Measurements from ENCODE around the gene MIOX.

Gene MIOX

GRCh38 chr22:50473855-50474671, 12.6 kb upstream of the MIOX start:
- DNase-seq (ENCODE audit: low read depth), result no peak

- peak; percentile 77 for DNase-seq (ENCODE audit: low read depth)
Measured at GRCh38 chr22:50474710-50475651, 11.7 kb upstream of the MIOX start, which contains the start of gene SBF1. Gene SBF1, minus strand, starts transcription at chr22:50475035. Its CDS starts 195 bp downstream, at chr22:50474840.

GRCh38 chr22:50475652-50476002, 11.0 kb upstream of the MIOX start:
- DNase-seq (ENCODE audit: low read depth), result no peak

- no peak for DNase-seq (ENCODE audit: low read depth)
Measured at GRCh38 chr22:50476868-50477267, 9.8 kb upstream of the MIOX start.

- DNase-seq (ENCODE audit: low read depth), result no peak
Measured at GRCh38 chr22:50477923-50478322, 8.7 kb upstream of the MIOX start.

GRCh38 chr22:50479721-50480120, 6.9 kb upstream of the MIOX start:
- no peak for DNase-seq (ENCODE audit: low read depth)

GRCh38 chr22:50481045-50481439, 5.6 kb upstream of the MIOX start:
- DNase-seq (ENCODE audit: low read depth), result no peak

- DNase-seq (ENCODE audit: low read depth), result peak; percentile 40
Measured at GRCh38 chr22:50481440-50482106, 5.1 kb upstream of the MIOX start, which contains the start of gene ADM2. Gene ADM2, plus strand, starts transcription at chr22:50481543. Its CDS starts 305 bp downstream, at chr22:50481848.

GRCh38 chr22:50482107-50483074, 4.3 kb upstream of the MIOX start:
- DNase-seq (ENCODE audit: low read depth), result no peak

GRCh38 chr22:50483106-50483505, 3.6 kb upstream of the MIOX start:
- DNase-seq (ENCODE audit: low read depth), result no peak

GRCh38 chr22:50483556-50483955, 3.1 kb upstream of the MIOX start:
- no peak for DNase-seq (ENCODE audit: low read depth)

- no peak for DNase-seq (ENCODE audit: low read depth)
Measured at GRCh38 chr22:50483977-50484853, 2.4 kb upstream of the MIOX start.

- DNase-seq (ENCODE audit: low read depth), result no peak
Measured at GRCh38 chr22:50485221-50486131, 1.2 kb upstream of the MIOX start.

GRCh38 chr22:50487290-50488005, 789 bp downstream of the MIOX start:
- DNase-seq (ENCODE audit: low read depth), result no peak

GRCh38 chr22:50488006-50488677, 1.5 kb downstream of the MIOX start:
- DNase-seq (ENCODE audit: low read depth), result no peak

GRCh38 chr22:50488886-50489285, 2.2 kb downstream of the MIOX start:
- DNase-seq (ENCODE audit: low read depth), result no peak

- no peak for DNase-seq (ENCODE audit: low read depth)
Measured at GRCh38 chr22:50489363-50490243, 2.9 kb downstream of the MIOX start.

Measured in stimulated activated CD8-positive, alpha-beta memory T cell treated with anti-CD3 and anti-CD28 coated beads, Interleukin-15, amount 100 ng/mL, for 1 hour (primary cell).